ENCODE measurements around the gene CCNY.
"Not testable (repeated sequence)": the region's sequence is repeated elsewhere in the genome, so short reads cannot be mapped to it uniquely, and the experiment has no call there.

Gene CCNY

GRCh38 chr10:35400595-35401268, 64.4 kb downstream of the CCNY start:
- in situ Hi-C loops (cut with HindIII; ENCODE audit: low sequenced_read_pairs): no loop called here

GRCh38 chr10:35403491-35403890, 67.2 kb downstream of the CCNY start:
- in situ Hi-C loops (cut with HindIII; ENCODE audit: low sequenced_read_pairs): not testable (repeated sequence)

DNA sequence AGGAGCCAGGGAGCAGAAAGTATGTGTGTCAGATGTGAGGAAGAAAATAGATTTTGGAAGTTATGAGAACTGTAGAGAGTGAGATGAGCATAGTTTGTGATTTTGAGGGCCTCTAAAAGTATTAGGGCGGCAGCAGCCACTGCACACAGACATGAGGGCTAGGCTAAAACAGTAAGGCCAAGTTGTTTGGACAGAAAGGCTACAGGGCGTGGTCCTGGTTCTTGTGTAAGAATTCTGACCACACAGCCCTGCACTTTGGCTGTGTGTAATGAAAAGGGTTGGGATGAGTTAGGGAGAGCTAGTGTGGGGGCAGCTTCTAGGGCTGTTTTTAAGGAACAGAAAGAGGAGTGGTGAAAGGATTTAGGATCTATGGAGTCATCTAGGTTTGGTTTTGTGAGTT, 67.8 kb downstream of the CCNY start:
- in situ Hi-C loops (cut with HindIII; ENCODE audit: low sequenced_read_pairs): not testable (repeated sequence)

DNA sequence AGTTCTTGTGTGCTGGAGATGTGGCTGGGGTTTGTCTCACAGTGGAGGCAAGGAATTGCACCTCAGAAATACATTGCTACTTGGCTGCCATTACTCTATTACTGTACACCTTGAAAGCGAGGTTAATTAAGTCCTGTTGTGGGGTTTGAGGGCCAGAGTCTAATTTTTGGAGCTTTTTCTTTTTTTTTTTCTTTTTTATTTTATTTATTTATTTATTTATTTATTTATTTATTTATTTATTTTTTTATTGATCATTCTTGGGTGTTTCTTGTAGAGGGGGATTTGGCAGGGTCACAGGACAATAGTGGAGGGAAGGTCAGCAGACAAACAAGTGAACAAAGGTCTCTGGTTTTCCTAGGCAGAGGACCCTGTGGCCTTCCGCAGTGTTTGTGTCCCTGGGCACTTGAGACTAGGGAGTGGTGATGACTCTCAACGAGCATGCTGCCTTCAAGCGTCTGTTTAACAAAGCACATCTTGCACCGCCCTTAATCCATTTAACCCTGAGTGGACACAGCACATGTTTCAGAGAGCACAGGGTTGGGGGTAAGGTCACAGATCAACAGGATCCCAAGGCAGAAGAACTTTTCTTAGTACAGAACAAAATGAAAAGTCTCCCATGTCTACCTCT, 69.8 kb downstream of the CCNY start:
- in situ Hi-C loops (cut with HindIII; ENCODE audit: low sequenced_read_pairs): not testable (repeated sequence)

- in situ Hi-C loops (cut with HindIII; ENCODE audit: low sequenced_read_pairs): not testable (repeated sequence)
Observed at GRCh38 chr10:35407696-35408095, 71.4 kb downstream of the CCNY start.

- in situ Hi-C loops (cut with HindIII; ENCODE audit: low sequenced_read_pairs): no loop called here
Observed at GRCh38 chr10:35409094-35409582, 72.8 kb downstream of the CCNY start.

GRCh38 chr10:35409808-35410207, 73.5 kb downstream of the CCNY start:
- in situ Hi-C loops (cut with HindIII; ENCODE audit: low sequenced_read_pairs): no loop called here

- in situ Hi-C loops (cut with HindIII; ENCODE audit: low sequenced_read_pairs): no loop called here
Observed at GRCh38 chr10:35412003-35412723, 75.9 kb downstream of the CCNY start.

- in situ Hi-C loops (cut with HindIII; ENCODE audit: low sequenced_read_pairs): no loop called here
Observed at GRCh38 chr10:35412900-35413491, 76.7 kb downstream of the CCNY start.

DNA sequence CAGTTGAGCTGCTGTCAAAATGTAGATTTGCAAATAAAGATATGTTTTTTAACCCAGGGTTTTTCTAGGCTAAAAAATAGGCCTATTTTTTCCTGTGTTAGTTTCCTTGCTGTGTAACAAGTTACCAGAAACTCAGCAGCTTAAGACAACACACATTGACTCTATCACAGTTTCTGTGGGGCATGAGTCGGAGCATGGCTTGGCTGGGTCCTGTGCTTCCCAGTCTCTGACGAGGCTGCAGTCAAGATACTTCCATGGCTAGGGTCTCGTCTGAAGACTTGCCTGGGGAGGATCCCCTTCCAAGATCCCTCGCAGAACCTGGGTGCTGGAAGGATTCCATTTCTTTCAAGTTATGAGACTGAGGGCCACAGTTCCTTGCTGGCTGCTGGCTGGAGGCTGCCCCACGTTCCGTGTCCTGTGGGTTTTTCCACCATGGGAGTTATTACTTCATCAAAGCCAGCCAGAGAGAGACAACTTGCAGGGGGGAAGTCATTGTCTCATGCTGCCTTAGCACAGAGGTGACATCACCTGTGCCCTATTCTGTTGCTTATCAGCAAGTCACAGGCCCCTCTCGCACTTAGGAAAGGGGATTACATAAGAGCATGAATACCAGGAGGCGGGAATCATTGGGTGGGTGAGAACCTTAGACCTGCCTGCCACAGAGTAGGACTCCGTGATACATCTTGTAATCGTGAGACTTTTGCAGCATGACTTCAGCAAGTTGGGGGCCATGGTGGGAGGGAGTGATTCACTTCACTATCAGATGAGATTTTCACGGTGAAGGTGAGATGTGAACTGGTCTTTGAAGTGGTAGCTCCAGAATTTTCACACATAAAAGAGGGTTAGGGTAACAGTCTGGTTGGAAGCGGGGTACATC, 77.9 kb downstream of the CCNY start:
- in situ Hi-C loops (cut with HindIII; ENCODE audit: low sequenced_read_pairs): no loop called here

GRCh38 chr10:35415505-35415904, 79.2 kb downstream of the CCNY start:
- in situ Hi-C loops (cut with HindIII; ENCODE audit: low sequenced_read_pairs): no loop called here

DNA sequence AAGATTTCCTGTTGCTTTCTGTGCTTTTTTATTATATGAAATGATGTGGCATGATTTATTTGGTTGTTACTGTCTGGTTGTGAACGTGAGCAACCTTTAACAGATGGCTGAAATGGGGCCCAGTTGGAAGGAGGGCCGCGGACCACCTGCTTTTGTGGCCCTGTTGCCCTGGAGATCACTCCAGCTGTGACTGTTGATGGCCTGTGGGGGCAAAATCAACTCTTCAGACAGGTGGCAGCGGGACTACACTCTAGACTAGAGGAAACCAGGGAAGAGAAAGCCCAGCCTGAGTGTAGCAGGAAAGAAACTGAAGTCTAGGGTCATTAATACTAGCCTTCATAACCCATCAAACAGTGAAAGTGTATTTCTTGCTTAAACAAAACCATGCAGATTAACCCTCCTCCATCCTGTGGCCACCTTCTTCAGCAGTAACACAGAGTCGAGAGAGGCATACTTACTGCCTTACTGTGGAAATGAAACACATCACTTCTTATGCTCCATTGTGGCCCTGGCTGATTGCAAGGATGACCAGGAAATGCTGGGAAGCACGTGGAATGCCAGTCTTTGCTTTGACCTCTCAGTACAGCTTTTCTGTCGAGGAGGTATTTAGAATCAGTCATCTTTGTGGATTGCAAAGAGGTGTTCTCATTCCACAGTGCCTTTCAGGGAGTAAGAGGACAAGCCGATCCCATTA, 80.5 kb downstream of the CCNY start:
- in situ Hi-C loops (cut with HindIII; ENCODE audit: low sequenced_read_pairs): no loop called here

DNA sequence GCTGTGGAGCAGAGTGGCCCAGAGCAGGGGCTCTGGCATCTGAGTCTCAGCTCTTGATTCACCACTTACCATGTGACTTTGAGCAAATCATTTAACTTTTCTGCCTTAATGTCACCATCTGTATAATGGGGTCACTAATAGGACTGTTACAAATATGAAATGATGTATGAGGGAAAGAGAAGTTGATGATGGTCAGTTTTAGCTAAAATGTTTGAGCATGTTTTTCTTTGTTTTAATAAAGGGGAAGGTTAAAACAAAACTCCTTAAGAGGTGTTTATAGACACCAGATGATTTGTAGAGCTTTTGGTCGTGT, 81.0 kb downstream of the CCNY start:
- in situ Hi-C loops (cut with HindIII; ENCODE audit: low sequenced_read_pairs): no loop called here

DNA sequence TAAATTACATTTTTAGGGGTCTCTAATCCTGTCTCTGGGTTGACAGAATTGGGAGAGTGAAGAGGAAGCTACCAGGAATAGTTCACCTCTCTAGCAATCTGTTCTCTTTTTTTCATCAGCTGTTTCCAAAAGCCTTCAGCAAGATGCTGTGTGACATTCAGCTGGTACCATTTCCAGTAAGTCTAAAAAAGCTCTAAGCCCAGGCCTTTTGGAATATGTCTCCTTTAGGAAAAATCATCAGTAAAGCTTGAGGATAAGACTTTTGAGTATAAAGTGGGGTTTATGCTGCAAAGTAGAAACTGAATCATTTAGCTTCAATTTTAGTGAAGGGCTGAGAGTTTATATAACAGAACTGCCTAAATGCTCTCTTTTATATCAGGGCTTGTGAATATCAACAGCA, 81.5 kb downstream of the CCNY start:
- in situ Hi-C loops (cut with HindIII; ENCODE audit: low sequenced_read_pairs): no loop called here

- in situ Hi-C loops (cut with HindIII; ENCODE audit: low sequenced_read_pairs): not testable (repeated sequence)
Observed at GRCh38 chr10:35418580-35418979, 82.3 kb downstream of the CCNY start.

DNA sequence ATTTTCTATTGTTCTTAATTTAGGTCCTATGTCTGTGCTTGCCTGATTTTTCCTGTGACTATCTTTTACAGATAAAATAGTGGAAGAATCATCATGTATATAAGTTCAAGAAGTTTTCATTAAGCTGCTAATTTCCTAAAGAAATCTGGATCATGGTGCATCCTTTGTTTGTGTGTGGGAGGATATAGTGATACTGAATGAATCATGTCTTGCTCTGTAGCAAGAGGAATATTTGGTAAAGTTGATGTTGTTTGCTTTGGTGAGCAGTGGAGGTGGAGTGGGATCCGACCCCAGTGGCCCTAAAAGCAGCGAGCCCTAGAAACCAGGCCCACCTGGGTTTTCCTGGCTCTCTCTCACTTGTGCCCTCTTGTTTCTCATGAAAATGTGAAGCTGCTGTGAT, 83.7 kb downstream of the CCNY start:
- in situ Hi-C loops (cut with HindIII; ENCODE audit: low sequenced_read_pairs): no loop called here

DNA sequence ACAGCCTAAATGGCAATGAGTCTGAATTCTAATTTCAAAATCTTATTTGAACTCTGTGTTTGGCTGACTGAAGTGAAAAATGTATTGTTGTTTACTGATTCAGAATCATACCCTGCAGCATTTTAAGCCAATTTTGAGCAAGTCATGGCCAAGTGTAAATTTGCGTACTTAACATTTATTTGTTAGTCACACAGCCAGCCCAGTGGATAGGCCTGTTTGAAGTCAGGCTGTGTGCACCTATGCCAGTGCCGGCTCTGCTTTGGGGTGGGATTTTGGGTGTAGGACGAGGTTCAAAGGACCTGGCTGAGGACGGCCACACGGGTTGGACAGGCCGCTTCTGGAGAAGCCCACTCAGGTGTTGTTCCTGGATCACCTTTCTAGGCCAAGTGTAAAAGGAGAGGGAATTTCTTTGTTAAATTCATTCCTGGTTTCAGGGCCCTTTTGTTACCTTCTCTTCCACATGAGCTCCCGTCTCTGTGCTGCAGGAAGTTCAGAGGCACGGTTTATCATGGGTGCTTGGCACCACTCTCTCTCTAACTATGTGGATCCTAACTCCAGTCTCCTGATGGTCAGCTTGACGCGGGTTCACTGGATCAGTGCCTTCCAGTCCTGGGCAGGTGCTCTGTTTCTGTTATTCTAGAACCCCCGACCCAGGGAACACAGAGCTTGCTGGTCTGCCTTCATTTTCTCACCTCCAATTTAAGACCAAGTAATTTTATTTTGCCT, 84.7 kb downstream of the CCNY start:
- in situ Hi-C loops (cut with HindIII; ENCODE audit: low sequenced_read_pairs): no loop called here

GRCh38 chr10:35421553-35422178, 85.4 kb downstream of the CCNY start:
- in situ Hi-C loops (cut with HindIII; ENCODE audit: low sequenced_read_pairs): no loop called here

- in situ Hi-C loops (cut with HindIII; ENCODE audit: low sequenced_read_pairs): no loop called here
Observed at GRCh38 chr10:35422228-35422627, 85.9 kb downstream of the CCNY start.
